Activated CD4-positive, alpha-beta T cell treated with anti-CD3 and anti-CD28 coated beads, Interleukin-2, amount 50 U/mL, for 4 hours (primary cell): ENCODE results near the gene ITPK1.

Experiments
- DNase-seq, 2 experiments: peaks; one replicate each; pipeline ENCODE4 v3.0.0-alpha.2; 2020

The ITPK1 gene

GRCh38 chr14:93005135-93005813 lies 110.5 kb downstream of the ITPK1 start:
- DNase-seq = no peak

GRCh38 chr14:93004699-93005082 lies 111.0 kb downstream of the ITPK1 start:
- DNase-seq = no peak

GRCh38 chr14:93003945-93004698 lies 111.6 kb downstream of the ITPK1 start:
- DNase-seq = no peak

- DNase-seq = no peak
These were observed 112.8 kb downstream of the ITPK1 start for GRCh38 chr14:93002851-93003298.

GRCh38 chr14:93002049-93002448 lies 113.7 kb downstream of the ITPK1 start:
- DNase-seq = no peak

- DNase-seq = no peak
These were observed 116.8 kb downstream of the ITPK1 start for GRCh38 chr14:92998946-92999345.

- no peak for DNase-seq
These were observed 118.2 kb downstream of the ITPK1 start for GRCh38 chr14:92997343-92998061.

GRCh38 chr14:92995620-92996019 lies 120.1 kb downstream of the ITPK1 start:
- no peak for DNase-seq

- no peak for DNase-seq
These were observed 120.8 kb downstream of the ITPK1 start for GRCh38 chr14:92994942-92995341.

- DNase-seq = no peak
These were observed 121.5 kb downstream of the ITPK1 start for GRCh38 chr14:92994131-92994676.

GRCh38 chr14:92993302-92993701 lies 122.4 kb downstream of the ITPK1 start:
- no peak for DNase-seq

- no peak for DNase-seq
These were observed 124.2 kb downstream of the ITPK1 start for GRCh38 chr14:92991536-92991935.

- DNase-seq = no peak
These were observed 125.0 kb downstream of the ITPK1 start for GRCh38 chr14:92990456-92991430.

GRCh38 chr14:92988786-92989755 lies 126.7 kb downstream of the ITPK1 start:
- DNase-seq = no peak

GRCh38 chr14:92987713-92988510 lies 127.8 kb downstream of the ITPK1 start:
- DNase-seq = no peak

GRCh38 chr14:92987148-92987570 lies 128.6 kb downstream of the ITPK1 start:
- DNase-seq = no peak

GRCh38 chr14:92986254-92987147 lies 129.2 kb downstream of the ITPK1 start:
- DNase-seq = no peak

- no peak for DNase-seq
These were observed 130.2 kb downstream of the ITPK1 start for GRCh38 chr14:92985521-92985920.

- no peak for DNase-seq
These were observed 130.8 kb downstream of the ITPK1 start for GRCh38 chr14:92984896-92985295.
